ENCODE measurements around the gene MRPL50. TPM values are rescaled to one million over a fixed set of nuclear protein-coding genes. Genes with fewer than 3 reads are reported as not detected.

The MRPL50 gene
- total and polyA plus RNA-seq, 2 donors (not counting 1 experiment from before 2014, with no cell fraction given): 11.8 to 12.2 TPM

DNA sequence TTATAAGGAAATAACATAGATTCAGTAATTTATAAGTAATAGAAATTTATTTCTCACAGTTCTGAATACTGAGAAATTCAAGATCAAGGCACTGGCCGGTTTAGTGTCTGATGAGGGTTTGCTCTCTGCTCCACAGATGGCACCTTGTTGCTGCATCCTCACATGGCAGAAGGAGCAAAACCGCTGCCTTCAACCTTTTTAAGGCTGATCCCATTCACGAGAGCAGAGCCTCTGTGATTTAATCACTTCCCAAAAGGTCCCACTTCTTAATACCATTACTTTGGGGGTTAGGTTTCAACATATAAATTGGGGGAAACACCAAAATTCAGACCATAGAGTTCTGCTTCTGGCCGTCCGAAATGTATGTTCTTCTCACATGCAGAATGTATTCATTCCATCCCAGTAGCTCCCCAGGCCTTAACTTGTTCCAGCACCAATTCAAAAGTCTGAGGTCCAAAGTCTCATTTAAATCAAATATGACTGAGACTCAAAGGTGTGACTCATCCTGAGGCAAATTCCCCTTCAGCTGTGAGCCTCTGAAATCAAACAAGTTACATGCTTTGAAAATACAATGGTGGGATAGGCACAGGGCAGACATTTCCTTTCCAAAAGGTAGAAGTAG lies 44.2 kb downstream of the MRPL50 start:
- Histone ChIP-seq H4K20me1 (ENCODE audit: control insufficient read depth, extremely low read depth, insufficient read depth, low read length) (no peaks in the 10 kb centered on the region), H3K36me3 (ENCODE audit: control insufficient read depth, insufficient read depth, low read length) (no peaks in the 10 kb centered on the region), H2AFZ (ENCODE audit: low read length) (no peak overlapping the region), H3K4me1 (ENCODE audit: control insufficient read depth, extremely low read depth, insufficient read depth, low read length) (no peaks in the 10 kb centered on the region), H3K27me3 (ENCODE audit: control insufficient read depth, insufficient read depth, low read length) (no peaks in the 10 kb centered on the region), H3K9ac (ENCODE audit: insufficient read depth, low read length) (no peak overlapping the region), H3K4me3 (replicated peaks in 1 of 4; ENCODE audit: control extremely low read depth in 1 of 4, insufficient read depth in 1 of 4, low read depth in 3 of 4, low read length in 4 of 4) (no peak overlapping the region), H3K9me3 (ENCODE audit: control insufficient read depth, insufficient read depth, low read depth, low read length) (no peaks in the 10 kb centered on the region), H3K27ac (ENCODE audit: insufficient read depth, low read length) (no peak overlapping the region), H3K79me2 (ENCODE audit: control insufficient read depth, insufficient read depth, low read length) (no peaks in the 10 kb centered on the region), H3K4me2 (ENCODE audit: extremely low read depth, insufficient read depth, low read length) (no peak overlapping the region)
- TF ChIP-seq EZH2 (IDR thresholded peaks at IDR 0.05; ENCODE audit: low read length, missing control alignments): no peak
- TF ChIP-seq, protein P1, sequence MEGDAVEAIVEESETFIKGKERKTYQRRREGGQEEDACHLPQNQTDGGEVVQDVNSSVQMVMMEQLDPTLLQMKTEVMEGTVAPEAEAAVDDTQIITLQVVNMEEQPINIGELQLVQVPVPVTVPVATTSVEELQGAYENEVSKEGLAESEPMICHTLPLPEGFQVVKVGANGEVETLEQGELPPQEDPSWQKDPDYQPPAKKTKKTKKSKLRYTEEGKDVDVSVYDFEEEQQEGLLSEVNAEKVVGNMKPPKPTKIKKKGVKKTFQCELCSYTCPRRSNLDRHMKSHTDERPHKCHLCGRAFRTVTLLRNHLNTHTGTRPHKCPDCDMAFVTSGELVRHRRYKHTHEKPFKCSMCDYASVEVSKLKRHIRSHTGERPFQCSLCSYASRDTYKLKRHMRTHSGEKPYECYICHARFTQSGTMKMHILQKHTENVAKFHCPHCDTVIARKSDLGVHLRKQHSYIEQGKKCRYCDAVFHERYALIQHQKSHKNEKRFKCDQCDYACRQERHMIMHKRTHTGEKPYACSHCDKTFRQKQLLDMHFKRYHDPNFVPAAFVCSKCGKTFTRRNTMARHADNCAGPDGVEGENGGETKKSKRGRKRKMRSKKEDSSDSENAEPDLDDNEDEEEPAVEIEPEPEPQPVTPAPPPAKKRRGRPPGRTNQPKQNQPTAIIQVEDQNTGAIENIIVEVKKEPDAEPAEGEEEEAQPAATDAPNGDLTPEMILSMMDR (conservative IDR thresholded peaks at IDR 0.05 in 1 of 2, IDR thresholded peaks at IDR 0.05 in 1 of 2; ENCODE audit: low read depth in 1 of 2, low read length in 2 of 2): no peak
- peak in 1 of 2 donors; percentile 7 for DNase-seq (ENCODE audit: low read depth in 2 of 2)

DNA sequence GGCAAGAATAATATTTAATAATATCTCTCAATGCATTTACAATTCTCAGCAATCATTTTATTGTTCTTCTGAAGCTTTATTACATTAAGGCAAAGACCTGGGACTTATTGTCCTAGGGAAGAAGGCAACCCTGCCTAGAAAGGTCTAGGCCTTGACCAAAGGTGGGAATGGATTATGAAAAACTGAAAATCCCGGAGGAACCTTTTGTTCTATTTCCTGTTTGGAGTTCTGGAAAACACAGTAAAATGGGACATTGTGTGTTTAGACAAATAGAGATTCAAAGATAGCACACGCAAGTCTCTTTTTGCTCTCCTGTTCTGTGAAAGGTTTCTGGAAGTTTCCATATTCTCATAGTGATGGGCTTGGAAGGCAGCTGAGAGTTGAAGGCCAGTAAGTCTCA lies 44.7 kb downstream of the MRPL50 start:
- H3K9ac ChIP-seq (ENCODE audit: insufficient read depth, low read length): no peak overlapping the region
- no peak overlapping the region for H2AFZ ChIP-seq (ENCODE audit: low read length)
- no peak overlapping the region for H3K4me2 ChIP-seq (ENCODE audit: extremely low read depth, insufficient read depth, low read length)
- DNase-seq (ENCODE audit: low read depth in 2 of 2): no peak
- H3K27me3 ChIP-seq (ENCODE audit: control insufficient read depth, insufficient read depth, low read length): no peaks in the 10 kb centered on the region
- H3K4me3 ChIP-seq (replicated peaks in 1 of 4; ENCODE audit: control extremely low read depth in 1 of 4, insufficient read depth in 1 of 4, low read depth in 3 of 4, low read length in 4 of 4): no peak overlapping the region
- H3K27ac ChIP-seq (ENCODE audit: insufficient read depth, low read length): no peak overlapping the region
- H4K20me1 ChIP-seq (ENCODE audit: control insufficient read depth, extremely low read depth, insufficient read depth, low read length): no peaks in the 10 kb centered on the region
- TF ChIP-seq EZH2 (IDR thresholded peaks at IDR 0.05; ENCODE audit: low read length, missing control alignments): no peak
- TF ChIP-seq, protein P1 (conservative IDR thresholded peaks at IDR 0.05 in 1 of 2, IDR thresholded peaks at IDR 0.05 in 1 of 2; ENCODE audit: low read depth in 1 of 2, low read length in 2 of 2): no peak
- no peaks in the 10 kb centered on the region for H3K36me3 ChIP-seq (ENCODE audit: control insufficient read depth, insufficient read depth, low read length)
- H3K4me1 ChIP-seq (ENCODE audit: control insufficient read depth, extremely low read depth, insufficient read depth, low read length): no peaks in the 10 kb centered on the region
- no peaks in the 10 kb centered on the region for H3K9me3 ChIP-seq (ENCODE audit: control insufficient read depth, insufficient read depth, low read depth, low read length)
- no peaks in the 10 kb centered on the region for H3K79me2 ChIP-seq (ENCODE audit: control insufficient read depth, insufficient read depth, low read length)

DNA sequence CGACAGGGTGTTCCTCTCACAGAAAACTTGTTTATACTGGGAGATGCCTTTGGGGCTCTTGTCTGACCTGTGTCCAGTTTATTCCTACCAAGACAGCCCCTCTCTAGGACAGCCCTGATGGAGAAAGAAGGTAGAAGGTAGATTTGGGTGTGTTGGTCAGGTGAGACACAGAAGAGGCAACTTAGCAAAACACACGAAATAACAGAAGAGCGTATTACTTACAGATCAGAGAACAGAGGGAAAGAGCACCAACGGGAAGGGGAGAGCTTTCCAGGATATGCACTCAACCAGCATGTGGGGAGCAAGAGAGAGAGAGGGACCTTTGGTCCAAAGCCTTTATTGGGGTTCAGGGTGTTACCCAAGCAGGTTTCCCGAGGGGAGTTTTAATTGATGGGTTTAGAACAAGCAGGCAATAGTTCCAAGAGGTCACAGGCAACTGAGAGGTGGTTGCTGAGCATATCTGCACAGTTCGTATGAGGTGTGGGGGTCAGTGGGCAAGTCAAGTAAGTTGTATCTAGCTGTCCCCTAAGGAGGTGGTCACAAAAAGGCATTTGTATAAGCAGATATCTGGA lies 45.4 kb downstream of the MRPL50 start:
- no peak for DNase-seq (ENCODE audit: low read depth in 2 of 2)
- no peaks in the 10 kb centered on the region for H4K20me1 ChIP-seq (ENCODE audit: control insufficient read depth, extremely low read depth, insufficient read depth, low read length)

More for the DNA sequence above, 45.4 kb downstream of the MRPL50 start:
- H3K9me3 ChIP-seq (ENCODE audit: control insufficient read depth, insufficient read depth, low read depth, low read length): no peaks in the 10 kb centered on the region
- H3K4me1 ChIP-seq (ENCODE audit: control insufficient read depth, extremely low read depth, insufficient read depth, low read length): no peaks in the 10 kb centered on the region
- H3K27me3 ChIP-seq (ENCODE audit: control insufficient read depth, insufficient read depth, low read length): no peaks in the 10 kb centered on the region
- H3K9ac ChIP-seq (ENCODE audit: insufficient read depth, low read length): no peak overlapping the region
- H2AFZ ChIP-seq (ENCODE audit: low read length): no peak overlapping the region
- no peaks in the 10 kb centered on the region for H3K36me3 ChIP-seq (ENCODE audit: control insufficient read depth, insufficient read depth, low read length)
- no peak overlapping the region for H3K4me2 ChIP-seq (ENCODE audit: extremely low read depth, insufficient read depth, low read length)
- no peaks in the 10 kb centered on the region for H3K79me2 ChIP-seq (ENCODE audit: control insufficient read depth, insufficient read depth, low read length)
- H3K4me3 ChIP-seq (replicated peaks in 1 of 4; ENCODE audit: control extremely low read depth in 1 of 4, insufficient read depth in 1 of 4, low read depth in 3 of 4, low read length in 4 of 4): no peak overlapping the region
- no peak overlapping the region for H3K27ac ChIP-seq (ENCODE audit: insufficient read depth, low read length)
- no peak for TF ChIP-seq EZH2 (IDR thresholded peaks at IDR 0.05; ENCODE audit: low read length, missing control alignments)
- TF ChIP-seq, protein P1 (conservative IDR thresholded peaks at IDR 0.05 in 1 of 2, IDR thresholded peaks at IDR 0.05 in 1 of 2; ENCODE audit: low read depth in 1 of 2, low read length in 2 of 2): no peak
